ENCODE data around the gene GATA5.

GATA5 gene

GRCh38 chr20:62487118-62487517, 11.3 kb upstream of the GATA5 start:
- no peak for DNase-seq

DNA sequence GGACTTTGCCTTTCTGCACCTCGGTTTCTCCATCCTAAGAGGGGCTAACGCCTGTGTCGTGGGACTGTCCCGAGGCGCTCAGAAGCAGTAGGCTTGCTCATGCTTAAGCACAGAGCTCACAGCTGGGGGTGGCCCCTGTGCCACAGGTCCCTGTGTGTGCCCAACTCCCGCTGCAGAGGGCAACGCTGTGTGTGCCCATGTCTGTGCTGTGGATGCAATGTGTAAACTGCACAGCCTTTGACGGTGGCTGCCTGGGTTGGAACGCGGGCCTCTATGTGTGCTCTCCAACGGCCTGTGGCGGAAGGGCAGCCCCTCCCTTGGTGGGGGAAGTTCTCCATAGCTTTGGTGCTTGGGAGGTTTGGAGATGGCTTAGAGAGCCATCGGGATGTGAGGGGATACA, 10.7 kb upstream of the GATA5 start:
- DNase-seq = no peak

- DNase-seq = no peak
Observed at GRCh38 chr20:62485701-62486089, 9.9 kb upstream of the GATA5 start.

DNA sequence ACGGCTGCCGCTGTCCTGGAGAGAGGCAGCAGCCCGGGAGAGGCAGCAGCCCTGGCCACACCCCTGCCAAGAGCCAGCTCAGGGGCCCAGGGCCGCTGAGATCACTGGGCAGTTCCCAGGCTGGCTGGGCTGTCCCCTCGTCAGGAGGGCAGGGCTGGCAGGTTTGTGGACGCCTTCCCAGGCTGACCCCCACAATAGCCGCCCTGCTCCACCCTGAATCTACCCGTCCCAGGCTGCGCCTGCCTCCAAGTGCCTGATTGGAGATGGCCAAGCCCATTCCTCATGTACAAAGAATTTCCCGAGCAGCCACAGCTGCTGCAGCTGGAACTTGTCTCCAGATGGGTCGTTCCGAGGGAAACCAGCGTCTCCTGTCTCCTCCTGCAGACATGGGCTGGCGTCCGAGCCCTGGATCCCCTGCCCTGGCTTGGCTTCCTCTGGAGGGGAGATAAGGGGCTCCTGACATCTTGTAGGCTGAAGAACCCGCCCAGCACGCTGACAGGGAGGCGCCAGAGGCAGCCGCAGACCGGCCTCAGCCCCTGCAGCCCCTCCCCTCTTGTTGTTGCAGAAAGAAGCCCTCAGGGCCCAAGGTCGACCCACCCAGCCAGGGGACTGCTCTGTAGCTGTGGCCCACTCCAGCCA, 9.4 kb upstream of the GATA5 start:
- DNase-seq = no peak

- no peak for DNase-seq
Observed at GRCh38 chr20:62484478-62484877, 8.7 kb upstream of the GATA5 start.

DNA sequence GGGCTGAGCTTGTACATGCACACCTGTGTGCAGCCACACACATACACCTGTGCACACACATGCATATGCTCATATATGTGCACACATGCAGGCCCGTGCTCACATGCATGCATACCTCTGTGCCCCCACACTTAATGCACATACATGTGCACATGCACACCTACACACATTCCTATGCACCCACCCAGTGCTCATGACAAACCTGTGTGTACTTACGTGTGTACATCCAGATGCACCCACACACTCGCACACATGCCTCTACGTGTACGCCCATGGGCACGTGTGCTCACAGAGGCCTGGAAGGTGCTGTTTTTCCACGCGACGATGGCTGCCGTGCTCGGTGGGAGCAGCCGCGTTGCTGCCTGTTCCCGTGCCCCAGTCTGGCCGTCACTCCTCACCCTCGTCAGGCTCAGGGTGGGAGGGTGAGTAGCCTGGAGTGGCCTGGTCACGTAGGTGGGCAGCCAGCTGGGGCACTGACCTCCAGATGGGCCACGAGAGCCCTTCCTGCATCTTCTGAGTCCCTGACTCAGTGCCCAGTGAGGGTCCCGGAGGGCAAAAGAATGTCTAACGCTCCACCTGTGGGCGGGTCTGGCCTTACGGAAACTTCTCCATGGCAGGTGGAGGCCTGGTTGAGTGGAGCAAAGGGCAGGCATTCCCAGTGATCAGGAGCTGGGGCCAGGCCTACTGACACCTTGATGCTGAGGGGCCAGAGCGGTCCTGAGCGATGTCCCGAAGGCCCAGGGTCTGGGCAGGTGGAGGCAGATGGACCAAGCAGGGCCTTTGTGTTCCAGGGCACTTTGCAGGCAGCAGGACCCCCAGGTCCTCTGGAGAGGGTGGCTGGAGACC, 8.0 kb upstream of the GATA5 start:
- no peak for DNase-seq

DNA sequence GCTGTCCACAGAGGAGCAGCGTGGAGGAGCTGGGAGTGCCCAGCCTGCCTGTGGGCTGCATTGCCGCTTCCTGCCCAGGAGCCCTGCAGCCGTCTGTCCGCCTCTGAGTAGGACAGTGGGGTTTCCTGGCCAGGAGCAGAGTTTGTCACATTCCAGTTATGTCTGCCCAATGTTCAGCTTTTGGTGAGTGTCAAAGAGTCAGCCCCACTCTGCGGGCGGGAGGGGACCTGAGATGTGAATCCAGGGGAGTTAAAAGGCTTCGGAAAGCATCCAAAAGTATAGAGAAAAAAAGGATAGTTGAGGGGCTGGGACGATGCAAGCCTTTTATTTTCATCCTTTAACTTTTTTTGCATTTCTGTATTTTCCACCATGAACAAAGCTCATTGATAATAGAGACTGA, 7.2 kb upstream of the GATA5 start:
- no peak for DNase-seq

- no peak for DNase-seq
Observed at GRCh38 chr20:62482146-62482809, 6.5 kb upstream of the GATA5 start.

- DNase-seq = no peak
Observed at GRCh38 chr20:62481425-62482145, 5.8 kb upstream of the GATA5 start.

- DNase-seq = no peak
Observed at GRCh38 chr20:62480318-62480717, 4.5 kb upstream of the GATA5 start.

DNA sequence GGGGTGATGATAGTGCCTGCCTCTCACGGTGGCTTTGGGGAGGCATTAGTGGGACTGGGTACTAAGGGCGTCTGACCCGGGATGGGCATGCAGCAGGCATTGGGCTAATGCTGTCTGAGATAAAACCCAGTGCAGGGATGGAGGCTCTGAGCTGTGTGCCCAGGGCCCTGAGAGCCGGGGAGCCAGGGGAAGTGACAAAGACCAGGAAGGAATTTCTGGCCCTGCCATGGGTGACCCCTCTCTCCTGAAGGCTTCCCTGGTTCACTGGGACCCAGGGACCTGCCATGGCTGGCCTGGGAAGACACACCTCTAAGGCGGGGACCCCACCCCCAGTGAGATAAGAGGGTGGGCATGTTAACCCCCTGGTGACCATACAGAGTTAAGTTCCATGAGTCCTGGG, 3.9 kb upstream of the GATA5 start:
- DNase-seq = no peak

GRCh38 chr20:62479156-62479555, 3.4 kb upstream of the GATA5 start:
- DNase-seq = no peak

DNA sequence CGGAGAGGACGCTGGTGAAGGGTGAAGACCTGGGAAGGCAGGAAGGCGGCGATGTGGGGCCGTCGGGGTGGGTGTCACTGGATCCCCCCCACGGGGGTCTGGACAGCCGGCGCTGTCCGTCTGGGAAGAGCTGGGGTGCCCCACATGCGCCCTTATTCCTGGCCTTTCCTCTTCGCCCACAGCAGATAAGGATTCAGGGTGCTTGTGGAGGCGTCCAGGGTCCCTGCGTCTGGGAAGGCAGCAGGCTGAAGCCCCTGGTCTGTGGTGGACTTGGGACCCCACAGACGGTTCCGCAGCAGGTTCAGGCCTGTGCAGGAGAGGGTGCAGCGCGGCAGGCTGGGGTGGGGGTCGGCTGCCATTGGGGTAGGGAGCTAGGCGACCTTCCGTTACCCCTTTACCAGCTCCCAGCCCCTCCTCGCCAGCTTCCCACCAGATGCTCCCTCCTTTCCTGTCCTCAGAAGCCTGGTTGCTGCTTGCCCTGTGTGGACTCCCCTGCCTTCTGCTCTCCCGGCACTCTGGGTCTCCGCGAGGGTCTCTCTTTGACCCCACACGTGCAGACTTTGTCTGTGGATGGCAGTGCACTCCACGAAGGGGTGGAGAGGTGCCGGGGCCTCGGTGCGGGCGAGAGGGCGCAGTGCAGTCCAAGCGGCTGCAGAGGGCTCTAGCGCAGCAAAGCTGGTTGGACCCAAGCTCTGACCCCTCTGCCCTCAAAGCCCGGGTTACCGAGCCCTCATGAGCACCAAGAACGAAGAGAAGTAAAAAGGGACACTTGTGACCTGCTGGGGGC, 2.1 kb upstream of the GATA5 start:
- DNase-seq = no peak

GRCh38 chr20:62476056-62476838, 452 bp upstream of the GATA5 start:
- no peak for DNase-seq

DNA sequence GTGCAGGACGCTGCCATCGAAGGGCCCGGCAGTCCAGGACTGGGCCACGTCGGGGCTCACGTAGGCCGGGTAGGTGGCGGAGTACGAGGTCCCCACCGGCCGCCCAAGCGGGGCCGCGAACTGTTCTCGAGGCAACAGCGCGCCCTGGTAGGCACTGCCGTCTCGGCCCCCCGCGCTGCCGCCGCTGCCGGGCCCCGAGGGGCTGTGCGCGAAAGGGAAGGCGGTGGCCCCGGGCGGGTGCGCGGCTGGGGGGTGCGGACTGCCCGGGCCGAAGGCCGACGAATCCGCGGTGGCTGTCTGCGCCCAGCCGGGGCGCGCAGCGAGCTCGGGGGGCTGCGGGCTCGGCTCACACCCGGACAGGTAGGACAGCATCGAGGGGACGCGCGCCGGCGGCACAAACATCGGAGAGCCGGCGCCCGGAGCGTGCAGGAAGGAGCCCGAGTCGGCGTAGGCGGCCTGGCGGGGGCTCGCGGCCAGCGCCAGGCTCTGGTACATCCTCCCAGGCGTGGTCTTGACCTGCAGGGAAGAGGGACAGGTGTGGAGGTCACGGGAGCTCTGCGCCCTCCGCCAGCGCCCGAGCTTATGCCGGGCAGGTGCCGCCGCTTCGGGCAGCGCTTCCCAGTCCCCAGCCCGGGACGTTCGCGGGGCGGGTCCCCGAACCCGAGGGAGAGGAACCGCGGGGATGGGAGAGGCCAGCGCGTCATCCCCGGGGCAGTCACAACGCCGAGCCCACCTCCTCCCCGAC, 596 bp downstream of the GATA5 start:
- DNase-seq = no peak

DNA sequence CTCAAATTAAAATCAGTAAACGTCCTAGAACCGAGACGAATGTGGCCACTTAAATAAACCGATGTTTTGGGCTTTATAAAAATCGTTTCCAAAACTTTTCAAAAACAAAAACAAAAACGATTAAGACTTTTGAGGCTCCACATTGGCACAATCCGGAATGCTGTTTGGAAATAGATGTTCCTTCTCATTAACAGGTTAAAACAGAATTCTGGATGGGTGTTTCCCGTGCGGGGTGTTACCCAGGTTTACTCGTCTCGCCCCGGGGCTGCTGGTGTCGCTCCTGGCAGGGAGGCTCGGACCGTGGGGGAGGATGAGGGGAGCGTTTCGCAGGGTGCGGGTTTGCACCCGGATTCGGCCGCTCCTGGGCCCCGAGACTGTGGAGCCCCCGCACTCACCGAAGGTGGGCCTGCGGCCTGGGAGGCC, 1.2 kb downstream of the GATA5 start:
- no peak for DNase-seq

DNA sequence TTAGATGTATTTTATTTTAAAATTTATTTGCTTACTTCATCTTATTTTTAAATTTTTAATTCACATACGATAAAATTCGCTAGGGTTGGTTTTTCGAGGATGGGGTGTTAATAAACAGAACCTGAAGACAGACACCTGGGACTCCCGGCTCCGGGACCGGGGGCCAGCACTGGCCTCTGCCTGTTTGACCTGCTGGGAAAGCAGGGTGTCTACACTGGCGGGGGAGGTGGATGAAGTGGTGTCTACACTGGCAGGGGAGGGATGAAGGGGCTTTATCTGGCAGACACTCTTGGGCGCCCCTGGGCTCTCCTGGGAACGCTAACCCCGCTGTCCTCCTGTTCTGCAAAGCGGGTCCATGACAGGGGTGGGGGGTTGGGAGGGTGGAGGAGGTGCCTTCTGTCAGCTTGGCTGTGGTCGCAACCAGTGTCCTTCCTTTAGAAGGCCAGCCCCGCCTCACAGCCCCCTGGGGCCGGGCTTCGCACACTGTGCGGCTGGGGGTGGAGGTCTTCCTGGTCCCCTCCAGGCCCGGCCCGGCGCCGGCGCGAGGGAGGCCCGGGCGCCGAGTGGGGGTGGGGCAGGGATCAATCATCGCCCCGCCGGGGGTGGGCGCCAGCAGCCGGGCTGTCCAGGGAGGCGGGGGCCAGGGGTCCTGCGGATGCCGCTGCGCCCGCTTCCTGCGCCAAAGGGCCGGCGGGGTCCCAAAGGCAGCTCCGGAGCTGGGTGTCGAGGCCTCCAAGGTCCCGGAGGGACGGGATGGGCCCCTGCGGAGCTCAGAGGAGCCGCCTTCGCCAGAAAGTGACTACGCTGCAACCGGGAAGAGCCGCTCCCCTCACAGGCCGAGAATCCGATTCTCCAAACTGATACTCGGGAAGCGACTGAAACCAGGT, 1.8 kb downstream of the GATA5 start:
- no peak for DNase-seq

DNA sequence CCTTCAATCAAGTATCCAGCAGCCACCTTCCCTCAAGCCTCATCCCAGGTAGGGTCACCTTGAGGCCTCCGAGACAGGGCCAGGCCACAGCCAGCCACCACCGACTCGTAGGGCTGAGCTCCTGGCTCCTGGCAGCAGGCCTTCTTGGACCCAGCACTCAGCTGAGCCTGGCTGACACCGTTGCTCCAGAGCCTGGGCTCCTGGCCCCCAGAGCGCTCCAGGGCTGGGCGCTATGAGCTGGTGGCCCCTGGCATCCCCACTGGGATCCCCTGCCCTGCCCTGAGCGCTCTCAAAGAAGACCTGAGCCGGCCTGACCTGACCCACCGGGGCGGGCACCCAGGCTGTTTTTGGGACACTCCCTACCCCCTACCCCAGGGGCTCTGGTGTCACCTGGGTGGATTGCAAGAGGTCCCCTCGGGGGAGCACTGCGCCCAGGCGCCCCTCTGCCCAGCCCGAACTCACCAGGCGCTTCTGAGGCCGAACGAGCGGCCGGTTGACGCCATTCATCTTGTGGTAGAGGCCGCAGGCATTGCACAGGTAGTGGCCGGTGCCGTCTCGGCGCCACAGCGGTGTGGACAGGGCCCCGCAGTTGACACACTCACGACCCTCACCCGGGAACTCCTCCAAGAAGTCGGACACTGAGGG, 2.7 kb downstream of the GATA5 start:
- no peak for DNase-seq
